Measurements from ENCODE around the gene RARB.

DNA sequence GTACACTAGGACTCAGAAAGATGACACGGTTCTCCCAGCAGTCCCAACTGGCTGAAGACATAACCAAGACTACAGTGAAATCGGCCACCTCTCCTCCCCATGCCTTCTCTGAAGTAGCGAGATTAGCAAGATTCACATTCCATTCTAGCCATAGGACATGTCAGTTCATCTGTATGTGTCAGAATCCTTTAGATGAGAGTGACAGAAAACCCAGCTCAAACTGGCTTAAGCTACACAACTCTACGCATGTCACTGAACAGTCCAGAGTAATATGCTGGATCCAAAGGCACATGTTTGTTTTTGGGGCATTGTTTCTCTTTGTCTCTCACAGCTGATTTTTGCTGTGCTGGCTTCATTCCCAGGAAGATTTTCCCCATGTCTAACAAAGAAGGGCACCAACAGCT is 75.8 kb downstream of the RARB start:
- TF ChIP-seq, protein P1, sequence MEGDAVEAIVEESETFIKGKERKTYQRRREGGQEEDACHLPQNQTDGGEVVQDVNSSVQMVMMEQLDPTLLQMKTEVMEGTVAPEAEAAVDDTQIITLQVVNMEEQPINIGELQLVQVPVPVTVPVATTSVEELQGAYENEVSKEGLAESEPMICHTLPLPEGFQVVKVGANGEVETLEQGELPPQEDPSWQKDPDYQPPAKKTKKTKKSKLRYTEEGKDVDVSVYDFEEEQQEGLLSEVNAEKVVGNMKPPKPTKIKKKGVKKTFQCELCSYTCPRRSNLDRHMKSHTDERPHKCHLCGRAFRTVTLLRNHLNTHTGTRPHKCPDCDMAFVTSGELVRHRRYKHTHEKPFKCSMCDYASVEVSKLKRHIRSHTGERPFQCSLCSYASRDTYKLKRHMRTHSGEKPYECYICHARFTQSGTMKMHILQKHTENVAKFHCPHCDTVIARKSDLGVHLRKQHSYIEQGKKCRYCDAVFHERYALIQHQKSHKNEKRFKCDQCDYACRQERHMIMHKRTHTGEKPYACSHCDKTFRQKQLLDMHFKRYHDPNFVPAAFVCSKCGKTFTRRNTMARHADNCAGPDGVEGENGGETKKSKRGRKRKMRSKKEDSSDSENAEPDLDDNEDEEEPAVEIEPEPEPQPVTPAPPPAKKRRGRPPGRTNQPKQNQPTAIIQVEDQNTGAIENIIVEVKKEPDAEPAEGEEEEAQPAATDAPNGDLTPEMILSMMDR (IDR thresholded peaks at IDR 0.05): no peak
- TF ChIP-seq EP300 (IDR thresholded peaks at IDR 0.05): no peak
- no peak for TF ChIP-seq POLR2AphosphoS5 (IDR thresholded peaks at IDR 0.05)
- TF ChIP-seq POLR2A (IDR thresholded peaks at IDR 0.05): no peak
